NOMO-1 treated with dmso at 0.1 percent for 144 hours (cell line): ENCODE results near the gene COL18A1.
A peak's percentile ranks its signal among the peaks of the same experiment; 100 is the strongest.
"Not testable (repeated sequence)": the region's sequence is repeated elsewhere in the genome, so short reads cannot be mapped to it uniquely, and the experiment has no call there.

ENCODE experiments used
- DNase-seq: peaks from one replicate; lab custom pipeline; 2025; ENCODE audit not compliant: unreplicated experiment; lab: John Stamatoyannopoulos, UW

Gene COL18A1

DNA sequence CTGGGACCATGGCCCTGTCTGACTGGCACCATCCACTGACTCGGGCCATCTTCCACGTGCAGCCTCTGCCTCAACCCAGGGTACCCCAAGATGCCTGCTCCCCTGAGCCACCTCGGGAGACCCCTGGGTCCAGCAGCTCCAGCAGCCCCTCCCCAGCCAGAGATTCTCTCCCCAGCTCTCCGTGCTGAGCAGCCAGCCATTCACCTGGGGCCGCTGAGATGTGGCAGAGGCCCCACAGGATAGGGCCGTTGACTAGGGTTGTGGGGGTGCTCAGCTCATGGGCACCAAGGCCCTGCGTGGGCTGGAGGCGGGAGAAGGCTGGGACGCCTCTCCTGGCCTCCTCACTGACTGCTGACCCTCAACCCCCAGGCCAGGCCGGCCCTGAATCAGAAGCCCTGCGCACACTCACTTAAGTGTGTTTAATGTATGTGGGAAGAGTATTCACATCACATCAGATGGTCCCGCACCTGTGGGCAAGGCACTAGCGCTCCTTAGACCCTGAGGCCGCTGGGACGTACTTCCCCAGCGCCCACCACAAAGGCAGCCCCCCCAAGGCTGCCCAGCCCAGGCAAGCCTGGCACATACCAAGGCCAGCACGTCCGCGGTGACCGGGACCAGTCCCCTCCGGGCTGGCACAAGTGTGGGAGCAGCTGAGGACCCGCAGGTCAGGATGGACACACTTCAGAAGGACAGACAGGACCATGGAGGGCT lies 109.5 kb downstream of the COL18A1 start:
- no peak for DNase-seq

DNA sequence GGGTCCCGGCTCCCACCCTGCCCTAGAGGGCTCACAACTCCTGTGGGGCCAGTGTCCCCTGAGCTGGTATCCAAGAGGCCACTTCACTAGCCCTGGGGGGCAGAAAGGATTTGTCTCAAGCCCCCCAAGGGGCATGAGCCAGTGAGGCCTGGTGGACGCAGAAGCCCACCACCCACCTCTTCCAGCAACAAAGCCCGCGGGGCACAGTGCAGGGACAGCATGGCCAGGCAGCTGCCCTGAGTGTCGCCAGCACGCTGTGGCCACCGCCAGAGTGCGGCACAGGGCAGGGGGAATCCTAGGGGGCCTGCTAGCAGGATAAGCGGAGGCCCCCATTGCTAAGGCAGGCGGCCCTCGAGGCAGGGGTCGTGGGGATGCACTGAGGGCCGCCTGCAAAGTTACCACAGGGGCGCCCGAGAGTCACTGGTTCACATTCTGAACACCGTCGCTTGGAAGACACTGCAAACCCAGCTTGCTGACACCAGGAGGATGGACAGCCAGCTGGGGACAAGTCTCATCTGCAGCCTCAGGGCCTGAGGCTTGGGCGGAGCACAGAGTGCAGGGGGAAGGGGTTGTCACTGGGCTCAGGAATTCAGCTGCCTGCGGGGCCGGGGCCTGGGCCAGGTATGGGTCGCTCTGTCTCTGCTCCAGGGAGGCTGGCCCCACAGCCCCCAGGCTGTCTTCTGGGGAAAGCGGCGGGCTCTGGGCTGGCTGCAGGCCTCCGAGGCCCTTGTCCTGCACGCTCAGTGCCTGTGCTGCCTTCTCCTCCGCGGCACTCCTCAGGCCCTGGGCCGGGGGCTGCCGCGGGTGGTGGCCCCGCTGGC lies 110.5 kb downstream of the COL18A1 start:
- no peak for DNase-seq

GRCh38 chr21:45516071-45516670 lies 111.2 kb downstream of the COL18A1 start:
- DNase-seq, result no peak

DNA sequence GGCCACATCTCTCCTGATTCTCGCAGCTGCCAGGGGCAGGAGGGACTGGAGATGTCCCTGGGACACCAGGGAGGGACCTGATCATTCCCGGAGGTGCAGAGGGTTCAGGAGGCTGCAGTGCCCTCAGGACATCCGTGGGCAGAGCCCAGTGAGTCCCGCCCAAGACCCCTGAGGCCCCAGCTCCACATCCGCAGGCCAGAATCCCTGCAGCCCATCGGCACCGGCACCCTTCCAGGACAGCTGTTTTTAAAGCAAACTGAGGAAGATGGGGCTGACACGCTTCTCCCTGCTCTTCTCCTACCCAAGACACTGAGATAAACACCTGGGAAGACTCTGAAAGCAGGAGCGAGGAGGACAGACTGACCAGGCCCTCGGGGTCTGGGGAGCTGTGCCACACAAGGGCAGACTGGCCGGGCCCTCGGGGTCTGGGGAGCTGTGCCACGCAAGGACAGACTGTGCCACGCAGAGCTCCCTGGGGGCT lies 111.7 kb downstream of the COL18A1 start:
- DNase-seq, result no peak

DNA sequence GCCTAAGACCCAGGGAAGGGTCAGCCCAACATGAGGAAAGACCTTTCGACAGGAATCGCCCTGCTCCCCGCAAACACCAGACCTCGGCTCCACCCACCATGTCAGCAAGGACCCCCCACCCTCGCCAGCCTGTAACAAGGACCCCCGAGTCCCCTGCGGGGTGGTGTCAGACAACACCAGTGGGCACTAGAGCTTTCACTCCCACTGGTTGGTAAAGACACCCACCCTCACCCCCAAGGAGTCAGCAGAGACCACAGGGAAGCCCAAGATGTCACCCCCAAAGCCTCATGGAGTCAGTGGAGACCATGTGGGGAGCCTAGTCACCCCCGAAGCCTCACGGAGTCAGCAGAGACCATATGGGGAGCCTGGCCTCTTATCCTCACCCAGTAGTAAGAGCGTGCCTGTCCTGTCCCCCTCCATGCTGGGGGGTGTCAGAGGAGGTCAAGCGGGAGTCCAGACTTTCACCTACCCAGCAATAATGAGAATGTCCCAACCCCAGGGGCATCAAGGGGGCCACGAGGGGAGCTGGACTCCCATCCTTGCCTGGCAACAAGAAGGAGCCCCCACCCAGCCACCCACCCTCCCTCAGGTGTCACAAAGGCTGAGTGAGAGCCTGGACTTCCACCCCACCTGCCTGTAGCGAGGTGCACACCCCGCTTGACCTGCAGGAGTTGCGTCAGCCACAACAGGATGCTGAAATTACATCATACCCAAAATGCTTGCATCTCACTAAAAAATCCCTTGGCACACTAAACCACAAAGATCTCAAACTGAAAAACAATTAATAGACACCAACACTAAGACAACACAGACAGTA lies 112.5 kb downstream of the COL18A1 start:
- DNase-seq, result peak; percentile 2

- DNase-seq, result no peak
These were observed 113.8 kb downstream of the COL18A1 start for GRCh38 chr21:45518742-45519141.

DNA sequence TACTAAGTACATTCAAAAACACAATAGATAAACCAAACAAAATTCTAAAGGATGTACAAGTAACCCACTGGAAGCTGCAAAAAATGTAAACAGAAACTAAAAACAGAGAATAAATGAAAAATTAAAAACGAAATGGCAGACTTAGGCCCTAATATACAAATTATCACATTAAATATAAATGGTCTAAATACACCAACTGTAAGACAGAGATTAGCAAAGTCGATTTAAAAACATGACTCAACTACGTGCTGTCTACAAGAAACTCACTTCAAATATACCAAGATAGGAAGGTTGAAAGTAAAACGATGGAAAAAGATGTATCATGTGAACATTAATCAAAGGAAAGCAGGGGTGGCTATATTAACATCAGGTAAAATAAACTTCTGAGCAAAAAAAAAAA lies 114.2 kb downstream of the COL18A1 start:
- no peak for DNase-seq

DNA sequence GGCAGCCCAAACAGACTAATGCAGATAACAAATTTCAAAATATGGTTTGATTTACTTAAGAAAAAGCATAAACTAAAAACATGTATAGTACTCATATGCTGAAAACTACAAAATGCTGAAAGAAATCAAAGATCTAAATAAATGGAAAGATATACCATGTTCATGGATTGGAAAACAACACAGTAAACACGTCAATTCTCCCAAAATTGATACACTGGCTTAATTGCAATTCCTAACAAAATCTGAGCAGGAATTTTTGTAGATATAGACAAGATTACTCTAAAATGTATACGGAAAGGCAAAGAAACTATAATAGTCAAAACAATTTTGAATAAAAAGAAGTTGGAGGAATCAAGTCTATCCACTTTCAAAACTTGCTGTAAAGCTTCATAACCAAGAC lies 116.3 kb downstream of the COL18A1 start:
- DNase-seq, result no peak

DNA sequence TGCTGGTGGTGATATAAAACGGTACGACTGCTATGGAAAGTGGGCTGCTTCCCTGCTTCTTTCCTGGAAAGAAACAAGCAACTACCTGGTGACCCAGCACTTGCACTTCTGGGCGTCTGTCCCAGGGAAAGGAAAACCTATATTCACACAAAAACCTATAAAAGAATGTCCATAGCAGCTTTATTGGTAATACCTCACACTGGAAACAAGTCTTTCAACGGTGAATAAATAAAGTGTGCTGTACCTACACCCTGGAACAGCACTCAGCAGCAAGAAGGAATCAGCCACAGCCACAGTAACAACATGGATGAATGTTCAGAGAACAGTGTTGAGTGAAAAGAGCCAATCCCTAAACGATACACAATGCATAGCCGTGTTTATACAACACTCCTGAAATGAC lies 117.4 kb downstream of the COL18A1 start:
- no peak for DNase-seq

DNA sequence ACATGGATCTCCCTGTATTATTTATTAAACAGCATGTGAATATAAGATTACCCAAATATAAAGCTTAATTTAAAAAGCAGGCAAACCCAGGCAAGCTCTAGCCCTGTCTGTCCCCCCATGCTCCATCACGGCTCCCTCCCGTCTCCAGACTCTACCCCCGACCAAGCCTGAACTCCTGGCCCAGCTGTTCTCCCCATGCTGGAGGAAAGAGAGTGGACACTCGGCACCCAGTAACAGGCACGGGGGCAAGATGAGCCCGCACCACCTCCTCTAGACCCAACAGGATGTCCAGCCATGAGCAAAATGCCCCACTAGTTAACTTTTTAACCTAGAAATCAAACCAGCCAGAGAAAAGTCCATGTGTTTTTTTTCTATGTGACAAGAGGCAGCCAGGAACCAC lies 118.0 kb downstream of the COL18A1 start:
- DNase-seq, result no peak

DNA sequence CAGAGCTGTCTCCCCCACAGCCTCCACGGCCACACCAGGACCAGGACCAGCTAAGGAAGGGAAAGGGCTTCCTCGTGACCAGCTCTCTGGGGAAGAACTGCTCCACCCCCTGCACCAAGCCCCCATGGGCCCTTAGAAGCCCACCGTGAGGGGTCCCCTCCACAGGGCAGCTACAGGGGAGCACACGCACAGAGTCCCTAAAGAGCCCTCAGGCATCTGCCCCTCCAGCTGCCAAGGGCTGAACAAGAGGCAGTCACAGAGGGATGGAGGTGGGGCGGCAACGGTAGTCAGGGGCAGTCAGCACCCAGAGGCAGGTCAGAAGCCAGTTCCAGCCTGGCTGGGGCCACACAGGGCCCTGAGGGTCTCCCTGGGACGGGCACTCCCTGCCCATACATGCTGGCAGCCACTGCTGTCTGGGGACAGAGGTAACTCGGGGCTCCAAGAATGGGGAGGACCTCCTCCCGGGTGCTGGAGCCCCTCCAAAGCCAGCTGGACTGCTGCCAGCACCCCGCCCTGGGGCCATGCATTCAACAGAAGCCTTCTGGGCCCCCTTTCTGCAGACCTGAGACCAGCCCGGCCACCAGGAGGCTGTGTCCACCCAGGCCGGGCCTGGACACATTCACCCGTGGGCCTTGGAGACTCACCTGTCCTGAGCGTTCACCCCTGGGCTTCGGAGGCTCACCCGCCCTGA lies 118.6 kb downstream of the COL18A1 start:
- no peak for DNase-seq

GRCh38 chr21:45524756-45525152 lies 119.8 kb downstream of the COL18A1 start:
- no peak for DNase-seq

GRCh38 chr21:45525153-45525909 lies 120.4 kb downstream of the COL18A1 start:
- DNase-seq, result no peak

DNA sequence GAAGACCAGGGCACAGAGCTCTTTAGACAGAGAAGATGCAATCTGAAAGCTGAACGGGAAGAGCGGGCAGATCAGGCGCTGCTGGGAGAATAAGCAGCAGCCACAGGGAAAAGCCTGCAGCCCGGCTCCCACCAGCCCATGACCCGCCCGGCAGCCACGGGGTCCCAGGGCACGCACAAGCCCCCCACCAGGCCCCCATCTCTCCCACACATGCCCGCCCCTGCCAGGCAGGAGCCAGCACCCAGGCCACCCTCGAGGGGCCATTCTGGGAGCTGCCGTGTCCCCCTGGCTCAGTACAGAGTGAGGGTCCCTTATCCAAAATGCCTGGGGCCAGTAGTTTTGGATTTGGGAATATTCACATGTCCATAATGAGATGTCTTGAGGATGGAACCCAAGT lies 120.9 kb downstream of the COL18A1 start:
- DNase-seq, result no peak

DNA sequence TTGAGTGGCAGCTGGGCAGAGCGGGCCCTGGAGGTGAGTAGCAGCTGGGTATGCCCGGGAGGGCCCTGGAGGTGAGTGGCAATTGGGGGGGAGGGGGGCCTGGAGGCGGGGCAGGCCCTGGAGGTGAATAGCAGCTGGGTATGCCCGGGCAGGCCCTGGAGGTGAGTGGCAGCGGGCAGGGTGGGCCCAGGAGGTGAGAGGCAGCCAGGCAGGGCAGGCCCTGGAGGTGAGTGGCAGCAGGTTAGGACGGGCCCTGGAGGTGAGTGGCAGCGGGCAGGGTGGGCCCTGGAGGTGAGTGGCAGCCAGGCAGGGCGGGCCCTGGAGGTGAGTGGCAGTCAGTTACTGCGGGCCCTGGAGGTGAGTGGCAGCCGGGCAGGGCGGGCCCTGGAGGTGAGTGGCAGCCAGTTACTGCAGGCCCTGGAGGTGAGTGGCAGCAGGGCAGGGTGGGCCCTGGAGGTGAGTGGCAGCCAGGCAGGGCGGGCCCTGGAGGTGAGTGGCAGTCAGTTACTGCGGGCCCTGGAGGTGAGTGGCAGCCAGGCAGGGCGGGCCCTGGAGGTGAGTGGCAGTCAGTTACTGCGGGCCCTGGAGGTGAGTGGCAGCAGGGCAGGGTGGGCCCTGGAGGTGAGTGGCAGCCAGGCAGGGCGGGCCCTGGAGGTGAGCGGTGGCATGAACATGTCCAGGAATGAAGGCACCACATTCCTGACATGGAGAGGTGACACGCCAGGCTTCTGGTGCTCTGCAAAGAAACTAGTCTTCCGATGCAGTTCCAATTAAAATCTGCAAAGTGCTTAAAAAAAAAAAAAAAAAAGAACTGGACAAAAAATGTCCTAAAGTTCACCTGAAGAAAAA lies 122.4 kb downstream of the COL18A1 start:
- DNase-seq, result not testable (repeated sequence)

- DNase-seq, result no peak
These were observed 123.2 kb downstream of the COL18A1 start for GRCh38 chr21:45528028-45528705.

DNA sequence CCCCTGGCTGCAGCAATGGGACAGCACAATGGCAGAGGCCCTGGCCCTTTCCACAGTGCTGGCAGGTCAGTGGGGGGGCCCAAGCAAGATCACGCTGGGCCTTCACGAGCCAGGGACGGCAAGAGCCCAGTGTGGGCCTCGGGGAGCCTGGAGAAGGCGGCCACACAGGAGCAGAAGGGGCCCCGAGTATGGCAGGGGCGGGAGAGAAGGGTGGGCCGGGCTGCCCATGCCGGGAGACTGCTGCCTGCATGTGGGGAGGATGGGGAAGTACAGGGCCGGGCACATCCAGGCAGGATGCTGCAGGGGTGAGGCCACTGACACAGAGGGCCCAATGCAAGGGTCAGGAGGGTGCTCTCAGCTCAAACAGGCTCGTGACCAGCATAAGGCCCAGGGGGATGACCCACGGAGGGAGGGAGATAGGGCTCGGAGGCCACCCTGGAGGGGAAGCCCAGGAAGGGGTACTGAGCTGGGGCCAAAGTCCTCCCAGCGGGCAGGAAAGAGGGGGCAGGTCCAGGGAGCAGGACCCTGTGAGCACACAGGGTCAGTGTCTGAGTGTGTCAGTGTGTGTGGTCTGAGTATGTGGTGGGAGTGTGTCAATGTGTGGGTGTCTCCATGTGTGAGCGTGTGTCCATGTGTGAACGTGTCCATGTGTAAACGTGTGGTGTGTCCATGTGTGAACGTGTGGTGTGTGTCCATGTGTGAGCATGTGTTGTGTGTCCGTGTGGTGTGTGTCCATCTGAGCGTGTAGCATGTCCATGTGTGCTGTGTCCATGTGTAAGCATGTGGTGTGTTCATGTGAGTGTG lies 124.2 kb downstream of the COL18A1 start:
- DNase-seq, result no peak
